Activated CD8-positive, alpha-beta T cell treated with anti-CD3 and anti-CD28 coated beads for 36 hours (primary cell): ENCODE results near the gene ATRIP. TPM values are rescaled to one million over a fixed set of nuclear protein-coding genes. Genes with fewer than 3 reads are reported as not detected.

ENCODE experiments used
- ATAC-seq: fragments of 200-7000 bp; cut with Tn5 transposase; one replicate; pipeline ENCODE4 v1.10.0; 2021; ENCODE audit warnings: mild to moderate bottlenecking, moderate library complexity
- CTCF ChIA-PET: fragments of 350-600 bp; sonication (Branson Sonifier 250); formaldehyde crosslinking; loops from one replicate; lab custom pipeline; 2021; ENCODE audit warnings: antibody characterized with exemption; lab: Charles Lee
- POLR2A ChIA-PET: fragments of 350-600 bp; sonication (Branson Sonifier 250); formaldehyde crosslinking; loops from one replicate; lab custom pipeline; 2021; ENCODE audit warnings: antibody characterized with exemption; lab: Charles Lee
- DNase-seq: peaks from one replicate; pipeline ENCODE4 v3.0.0-alpha.2; 2020
- H3K27ac Mint-ChIP-seq: one replicate; pipeline ENCODE4 v1.8.0; 2021; ENCODE audit warnings: mild to moderate bottlenecking, mixed read lengths
- H3K27me3 Mint-ChIP-seq: one replicate; pipeline ENCODE4 v1.8.0; 2021; ENCODE audit warnings: mixed read lengths
- H3K36me3 Mint-ChIP-seq: one replicate; pipeline ENCODE4 v1.8.0; 2021; ENCODE audit warnings: low read depth, mixed read lengths
- H3K4me1 Mint-ChIP-seq: one replicate; pipeline ENCODE4 v1.8.0; 2021; ENCODE audit warnings: low read depth, mixed read lengths
- H3K4me3 Mint-ChIP-seq: one replicate; pipeline ENCODE4 v1.8.0; 2021; ENCODE audit warnings: mild to moderate bottlenecking, moderate library complexity, mixed read lengths
- H3K9me3 Mint-ChIP-seq: one replicate; pipeline ENCODE4 v1.8.0; 2021; ENCODE audit warnings: mixed read lengths
- CTCF ChIP-seq: fragments of 200-600 bp; IDR thresholded peaks from one replicate; pipeline ENCODE4 v1.8.0; 2022; ENCODE audit warnings: antibody characterized with exemption, mild to moderate bottlenecking
- intact Hi-C: fragments of 100-400 bp; cut with micrococcal nuclease; formaldehyde crosslinking; loops from one replicate; pipeline ENCODE4 v1.10.0; 2022
- total RNA-seq, 2 experiments: library from RNA; stranded (reverse); gene quantifications; one replicate each; pipeline ENCODE4 v1.2.3, GENCODE V29; 2021

The ATRIP gene
- total RNA-seq, 2 experiments from 2014 or later, result 12.4 to 15.0 TPM

DNA sequence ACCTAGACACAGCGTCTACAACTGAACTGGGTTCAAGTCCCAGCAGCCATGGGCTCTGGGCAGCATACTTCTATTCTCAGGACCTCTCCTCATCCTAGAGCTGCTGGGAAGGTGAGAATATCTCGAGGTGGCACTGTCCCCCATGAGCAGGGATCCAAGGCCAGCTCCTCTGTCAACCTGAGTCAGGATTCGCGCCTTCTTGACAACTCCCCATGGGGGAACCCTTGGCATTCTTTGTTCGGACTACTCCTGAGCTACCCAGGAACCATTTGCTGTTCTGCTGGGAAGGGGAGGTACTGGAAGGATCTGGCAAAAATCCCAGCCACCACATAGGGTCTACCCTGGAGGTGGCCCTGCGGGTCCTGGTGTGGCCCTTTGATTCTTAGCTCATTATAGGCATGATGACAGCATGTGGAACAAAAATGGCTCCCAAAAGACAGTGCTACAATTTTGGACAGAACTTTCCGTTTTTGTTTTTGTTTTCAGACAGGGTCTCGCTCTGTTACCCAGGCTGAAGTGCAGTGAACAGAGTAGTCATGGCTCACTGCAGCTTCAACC, 38.9 kb upstream of the ATRIP start:
- CTCF ChIA-PET, result interaction anchor here (1.0 to 12.8 kb wide), 3 partner anchors 27 to 141 kb away, joined by 3 to 312 read pairs (median 4); partner anchors contain the start of genes CCDC51 and TMA7
- POLR2A ChIA-PET, result no interaction called here
- no peaks in the 10 kb centered on the region for H3K4me1 Mint-ChIP-seq
- ATAC-seq (no peak), DNase-seq (no peak)
- H3K27ac Mint-ChIP-seq, result no peak overlapping the region
- no peaks in the 10 kb centered on the region for H3K36me3 Mint-ChIP-seq
- TF ChIP-seq CTCF, result no peak
- no peaks in the 10 kb centered on the region for H3K27me3 Mint-ChIP-seq
- intact Hi-C loops, result no loop called here
- no peak overlapping the region for H3K4me3 Mint-ChIP-seq
- H3K9me3 Mint-ChIP-seq, result no peaks in the 10 kb centered on the region

GRCh38 chr3:48408823-48409281, 37.7 kb upstream of the ATRIP start:
- TF ChIP-seq CTCF, result peak; percentile 26
- Mint-ChIP-seq H3K27ac (no peak overlapping the region), H3K4me3 (no peak overlapping the region), H3K27me3 (no peaks in the 10 kb centered on the region), H3K36me3 (no peaks in the 10 kb centered on the region), H3K9me3 (no peaks in the 10 kb centered on the region), H3K4me1 (no peaks in the 10 kb centered on the region)
- DNase-seq, result no peak
- ATAC-seq, result peak; percentile 42
- intact Hi-C loops, result no loop called here
- ChIA-PET CTCF (interaction anchor here (1.0 to 12.8 kb wide), 4 partner anchors 8 to 140 kb away, joined by 3 to 312 read pairs (median 14); partner anchors contain the start of genes CCDC51 and TMA7), POLR2A (no interaction called here)

DNA sequence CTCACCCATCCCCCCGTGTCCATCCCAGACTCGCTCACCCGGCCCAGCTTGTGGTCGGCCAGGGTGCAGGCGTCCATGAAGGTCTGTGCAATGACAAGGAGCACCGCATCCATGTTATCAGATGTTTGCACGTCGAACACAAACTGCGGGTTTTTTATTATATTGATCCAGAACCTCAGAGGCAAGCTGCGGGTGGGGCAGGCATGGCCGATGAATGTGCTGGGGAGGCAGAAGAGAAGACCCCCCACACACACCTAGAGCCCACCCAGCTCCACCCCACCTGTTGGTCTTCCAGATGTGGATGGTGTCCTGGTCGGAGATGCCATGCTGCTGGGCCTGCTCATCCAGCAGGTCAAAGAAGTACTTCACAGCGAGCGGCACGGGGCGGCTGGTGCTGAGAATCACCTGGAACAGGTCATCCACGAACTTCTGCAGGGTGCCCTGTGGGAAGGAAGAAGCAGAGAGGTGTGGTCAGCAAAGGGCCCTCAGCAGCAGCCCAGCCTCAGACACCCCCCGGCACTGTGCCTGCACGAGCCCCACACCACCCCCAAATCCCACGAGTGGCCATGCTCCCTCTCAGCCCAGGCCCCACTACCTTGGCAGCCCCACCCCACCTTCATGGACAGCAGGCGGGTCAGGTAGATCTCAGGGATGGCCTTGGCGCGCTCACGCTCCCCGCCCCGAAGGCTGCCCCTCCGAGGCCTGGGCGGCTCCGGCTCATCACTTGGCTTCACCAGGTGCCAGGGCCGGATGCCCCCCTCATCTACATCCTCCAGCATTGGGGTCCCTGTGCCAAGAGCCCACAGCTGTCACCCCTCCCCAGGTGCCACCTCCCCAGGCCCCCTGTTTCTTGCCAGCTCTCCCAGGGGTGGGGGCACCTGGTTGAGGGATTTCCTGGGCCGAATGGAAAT, 37.0 kb upstream of the ATRIP start:
- intact Hi-C loops, result no loop called here
- POLR2A ChIA-PET, result no interaction called here
- no peak for DNase-seq

GRCh38 chr3:48410205-48411040, 36.1 kb upstream of the ATRIP start:
- no peak for ATAC-seq
- Mint-ChIP-seq H3K27me3 (no peaks in the 10 kb centered on the region), H3K9me3 (no peaks in the 10 kb centered on the region), H3K27ac (no peak overlapping the region), H3K36me3 (no peaks in the 10 kb centered on the region), H3K4me1 (no peaks in the 10 kb centered on the region), H3K4me3 (no peak overlapping the region)
- POLR2A ChIA-PET, result no interaction called here
- CTCF ChIA-PET, result interaction anchor here (4.5 to 12.8 kb wide), 2 partner anchors 10 to 24 kb away, joined by 23 to 312 read pairs; no protein-coding TSS in a partner anchor
- intact Hi-C loops, result no loop called here
- TF ChIP-seq CTCF, result no peak
- no peak for DNase-seq

More for the DNA sequence above, 37.0 kb upstream of the ATRIP start:
- Mint-ChIP-seq H3K9me3 (no peaks in the 10 kb centered on the region), H3K36me3 (no peaks in the 10 kb centered on the region), H3K27ac (no peak overlapping the region), H3K27me3 (no peaks in the 10 kb centered on the region), H3K4me3 (no peak overlapping the region), H3K4me1 (no peaks in the 10 kb centered on the region)
- no peak for TF ChIP-seq CTCF
- CTCF ChIA-PET, result interaction anchor here (4.5 to 12.8 kb wide), 2 partner anchors 9 to 25 kb away, joined by 23 to 312 read pairs; no protein-coding TSS in a partner anchor
- ATAC-seq, result no peak
